ENCODE results near the gene EDA2R. TPM values are rescaled to one million over a fixed set of nuclear protein-coding genes. Genes with fewer than 3 reads are reported as not detected.

The EDA2R gene
- total RNA-seq, 3 donors from 2014 or later: 2.2 to 7.0 (median 6.2) TPM

- no peak overlapping the region for H3K4me3 ChIP-seq
- H3K4me1 ChIP-seq: no peaks in the 10 kb centered on the region
- intact Hi-C loops (cut with DNase I; ENCODE audit: low total_unique reads): no loop called here
- H3K36me3 ChIP-seq: no peaks in the 10 kb centered on the region
- TF ChIP-seq, protein P1, sequence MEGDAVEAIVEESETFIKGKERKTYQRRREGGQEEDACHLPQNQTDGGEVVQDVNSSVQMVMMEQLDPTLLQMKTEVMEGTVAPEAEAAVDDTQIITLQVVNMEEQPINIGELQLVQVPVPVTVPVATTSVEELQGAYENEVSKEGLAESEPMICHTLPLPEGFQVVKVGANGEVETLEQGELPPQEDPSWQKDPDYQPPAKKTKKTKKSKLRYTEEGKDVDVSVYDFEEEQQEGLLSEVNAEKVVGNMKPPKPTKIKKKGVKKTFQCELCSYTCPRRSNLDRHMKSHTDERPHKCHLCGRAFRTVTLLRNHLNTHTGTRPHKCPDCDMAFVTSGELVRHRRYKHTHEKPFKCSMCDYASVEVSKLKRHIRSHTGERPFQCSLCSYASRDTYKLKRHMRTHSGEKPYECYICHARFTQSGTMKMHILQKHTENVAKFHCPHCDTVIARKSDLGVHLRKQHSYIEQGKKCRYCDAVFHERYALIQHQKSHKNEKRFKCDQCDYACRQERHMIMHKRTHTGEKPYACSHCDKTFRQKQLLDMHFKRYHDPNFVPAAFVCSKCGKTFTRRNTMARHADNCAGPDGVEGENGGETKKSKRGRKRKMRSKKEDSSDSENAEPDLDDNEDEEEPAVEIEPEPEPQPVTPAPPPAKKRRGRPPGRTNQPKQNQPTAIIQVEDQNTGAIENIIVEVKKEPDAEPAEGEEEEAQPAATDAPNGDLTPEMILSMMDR (IDR thresholded peaks at IDR 0.05): no peak
- TF ChIP-seq POLR2AphosphoS5 (IDR thresholded peaks at IDR 0.05) (no peak), POLR2A (IDR thresholded peaks at IDR 0.05) (no peak)
- no peak overlapping the region for H3K27ac ChIP-seq
- peaks cover 0 to 9% of the 10 kb centered on the region in 2 donors for H3K27me3 ChIP-seq
- H3K9me3 ChIP-seq: peaks cover 3 to 30% of the 10 kb centered on the region in 2 donors
- DNase-seq (ENCODE audit: low spot score in 2 of 2): no peak
Measured at GRCh38 chrX:66579219-66579618, 59.7 kb downstream of the EDA2R start.

GRCh38 chrX:66553973-66554372 is 84.9 kb downstream of the EDA2R start:
- no peak for DNase-seq (ENCODE audit: low spot score in 2 of 2)
- Histone ChIP-seq H3K36me3 (no peaks in the 10 kb centered on the region), H3K4me3 (no peak overlapping the region), H3K27ac (no peak overlapping the region), H3K9me3 (no peaks in the 10 kb centered on the region), H3K4me1 (no peaks in the 10 kb centered on the region), H3K27me3 (no peaks in the 10 kb centered on the region)
- intact Hi-C loops (cut with DNase I; ENCODE audit: low total_unique reads): no loop called here
- TF ChIP-seq POLR2A (IDR thresholded peaks at IDR 0.05) (no peak), POLR2AphosphoS5 (IDR thresholded peaks at IDR 0.05) (no peak)
- TF ChIP-seq, protein P1 (IDR thresholded peaks at IDR 0.05): no peak

GRCh38 chrX:66547847-66548369 is 91.0 kb downstream of the EDA2R start:
- Histone ChIP-seq H3K4me3 (no peak overlapping the region), H3K4me1 (no peaks in the 10 kb centered on the region), H3K27me3 (no peaks in the 10 kb centered on the region), H3K36me3 (no peaks in the 10 kb centered on the region), H3K9me3 (no peaks in the 10 kb centered on the region), H3K27ac (no peak overlapping the region)
- intact Hi-C loops (cut with DNase I; ENCODE audit: low total_unique reads): no loop called here
- no peak for DNase-seq (ENCODE audit: low spot score in 2 of 2)
- TF ChIP-seq, protein P1 (IDR thresholded peaks at IDR 0.05): no peak
- TF ChIP-seq POLR2A (IDR thresholded peaks at IDR 0.05) (no peak), POLR2AphosphoS5 (IDR thresholded peaks at IDR 0.05) (no peak)

Measured in breast epithelium (tissue), 4 donors.